GM19023 (cell line): Measurements from ENCODE around the gene LRRC61.

Experiments
- ATAC-seq: cut with Tn5 transposase; IDR thresholded peaks from one replicate; pipeline ENCODE4 v1.9.1; 2021; ENCODE audit warnings: mild to moderate bottlenecking, moderate library complexity; ENCODE audit not compliant: unreplicated experiment

LRRC61 gene

GRCh38 chr7:150329331-150330120 lies 6.4 kb downstream of the LRRC61 start:
- no peak for ATAC-seq

GRCh38 chr7:150330211-150330885 lies 7.2 kb downstream of the LRRC61 start:
- ATAC-seq = no peak

GRCh38 chr7:150332852-150333635 lies 9.9 kb downstream of the LRRC61 start:
- no peak for ATAC-seq

GRCh38 chr7:150333659-150334058 lies 10.5 kb downstream of the LRRC61 start:
- ATAC-seq = no peak

- no peak for ATAC-seq
These were observed 11.0 kb downstream of the LRRC61 start for GRCh38 chr7:150334108-150334507.

- ATAC-seq = no peak
These were observed 12.1 kb downstream of the LRRC61 start for GRCh38 chr7:150335108-150335773.

- no peak for ATAC-seq
These were observed 12.6 kb downstream of the LRRC61 start for GRCh38 chr7:150335774-150336112.

GRCh38 chr7:150336746-150337145 lies 13.6 kb downstream of the LRRC61 start:
- no peak for ATAC-seq

GRCh38 chr7:150337179-150337578 lies 14.0 kb downstream of the LRRC61 start:
- no peak for ATAC-seq

GRCh38 chr7:150337659-150338081 lies 14.5 kb downstream of the LRRC61 start:
- ATAC-seq = no peak

GRCh38 chr7:150338166-150338829 lies 15.1 kb downstream of the LRRC61 start:
- no peak for ATAC-seq

- no peak for ATAC-seq
These were observed 16.3 kb downstream of the LRRC61 start for GRCh38 chr7:150339409-150339809.

GRCh38 chr7:150340024-150340749 lies 17.0 kb downstream of the LRRC61 start:
- no peak for ATAC-seq

GRCh38 chr7:150340875-150341262 lies 17.7 kb downstream of the LRRC61 start:
- no peak for ATAC-seq

- no peak for ATAC-seq
These were observed 18.3 kb downstream of the LRRC61 start, which contains the start of gene RARRES2 for GRCh38 chr7:150341263-150342120. Gene RARRES2, minus strand, starts transcription at chr7:150341629. Its CDS starts 1,020 bp downstream, at chr7:150340609.

- ATAC-seq = no peak
These were observed 18.9 kb downstream of the LRRC61 start for GRCh38 chr7:150342121-150342408.

- no peak for ATAC-seq
These were observed 20.1 kb downstream of the LRRC61 start for GRCh38 chr7:150343225-150343624.

- ATAC-seq = no peak
These were observed 21.1 kb downstream of the LRRC61 start for GRCh38 chr7:150344299-150344698.

- no peak for ATAC-seq
These were observed 21.9 kb downstream of the LRRC61 start for GRCh38 chr7:150345012-150345411.
